ENCODE data around the gene GPR35.

GPR35 gene

DNA sequence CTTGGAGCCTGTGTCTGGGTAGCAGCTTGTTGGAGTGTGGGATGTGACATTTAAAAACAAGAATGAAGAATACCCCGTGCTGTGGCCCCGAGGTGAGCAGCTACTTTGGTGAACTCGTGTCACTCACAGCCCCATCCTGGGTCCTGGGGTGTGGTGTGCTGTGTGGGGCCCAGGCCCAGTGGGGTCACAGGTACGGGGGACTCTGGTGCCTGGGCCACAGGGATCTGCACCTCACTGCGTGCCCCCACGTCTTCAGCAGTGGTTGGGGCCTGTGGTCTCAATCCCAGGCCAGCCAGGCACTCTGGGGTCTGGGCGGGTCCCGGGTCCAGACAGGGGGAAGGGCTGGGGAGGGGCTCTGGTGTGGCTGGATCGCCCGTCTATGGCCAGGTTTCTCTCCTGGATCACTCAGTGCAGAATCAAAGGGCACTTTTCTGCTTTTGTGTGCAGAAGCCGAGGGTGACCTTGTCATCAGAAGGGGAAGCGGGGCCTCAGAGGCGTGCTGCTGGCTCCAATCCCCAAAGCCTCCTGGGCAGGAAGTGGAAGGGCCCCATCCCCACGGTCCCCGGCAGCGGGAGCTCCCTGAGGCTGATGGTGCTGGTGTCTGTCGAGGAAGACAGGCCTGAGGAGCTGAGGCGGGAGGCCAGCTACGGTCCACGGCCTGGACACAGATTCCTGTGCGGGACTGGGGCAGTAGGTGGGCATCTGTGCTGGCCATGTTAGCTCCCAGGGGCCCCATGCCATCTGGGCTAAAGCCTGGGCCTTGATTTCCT is 1.4 kb downstream of the GPR35 start:
- DNase-seq = peak; percentile 65

DNA sequence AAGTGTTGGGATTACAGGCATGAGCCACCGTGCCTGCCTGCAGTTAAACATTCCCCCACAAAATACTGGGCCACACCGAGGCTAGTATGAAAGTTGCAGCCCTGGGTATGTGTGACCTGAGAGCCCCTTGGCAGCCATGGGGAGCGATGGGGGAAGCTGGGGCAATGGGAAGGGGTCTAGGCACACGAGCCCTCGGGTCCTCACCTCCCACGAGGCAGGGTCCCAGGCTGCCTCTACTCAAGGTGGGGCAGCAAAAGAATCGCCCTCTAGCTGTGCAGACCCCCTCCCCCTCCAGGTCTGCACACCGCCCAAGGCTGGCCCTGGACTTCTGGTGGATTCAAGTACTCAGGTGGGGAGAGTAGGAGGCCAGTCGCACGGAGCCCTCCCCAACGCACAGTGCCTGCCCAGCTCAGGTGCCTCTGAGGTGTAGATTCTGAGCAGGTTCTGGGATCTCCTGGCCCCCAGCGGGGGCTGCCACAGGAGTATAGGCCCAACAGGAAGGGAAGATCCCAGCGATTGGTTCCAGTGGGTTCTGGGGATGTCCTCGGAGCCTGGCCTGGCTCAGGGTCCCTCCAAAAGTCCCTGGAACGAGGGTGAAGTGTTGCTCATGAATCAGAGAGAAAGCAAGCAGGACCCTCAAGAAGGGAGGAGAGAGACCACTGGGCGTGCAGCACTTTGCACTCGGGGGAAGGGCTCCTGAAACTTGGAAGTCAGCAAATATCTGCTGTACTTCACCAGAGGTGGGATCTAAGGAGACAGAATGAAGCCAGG is 2.6 kb downstream of the GPR35 start:
- no peak for DNase-seq

- DNase-seq = no peak
Measured at GRCh38 chr2:240628507-240628807, 3.2 kb downstream of the GPR35 start.

GRCh38 chr2:240628808-240629618 is 3.7 kb downstream of the GPR35 start:
- no peak for DNase-seq

- no peak for DNase-seq
Measured at GRCh38 chr2:240629619-240629967, 4.3 kb downstream of the GPR35 start.

DNA sequence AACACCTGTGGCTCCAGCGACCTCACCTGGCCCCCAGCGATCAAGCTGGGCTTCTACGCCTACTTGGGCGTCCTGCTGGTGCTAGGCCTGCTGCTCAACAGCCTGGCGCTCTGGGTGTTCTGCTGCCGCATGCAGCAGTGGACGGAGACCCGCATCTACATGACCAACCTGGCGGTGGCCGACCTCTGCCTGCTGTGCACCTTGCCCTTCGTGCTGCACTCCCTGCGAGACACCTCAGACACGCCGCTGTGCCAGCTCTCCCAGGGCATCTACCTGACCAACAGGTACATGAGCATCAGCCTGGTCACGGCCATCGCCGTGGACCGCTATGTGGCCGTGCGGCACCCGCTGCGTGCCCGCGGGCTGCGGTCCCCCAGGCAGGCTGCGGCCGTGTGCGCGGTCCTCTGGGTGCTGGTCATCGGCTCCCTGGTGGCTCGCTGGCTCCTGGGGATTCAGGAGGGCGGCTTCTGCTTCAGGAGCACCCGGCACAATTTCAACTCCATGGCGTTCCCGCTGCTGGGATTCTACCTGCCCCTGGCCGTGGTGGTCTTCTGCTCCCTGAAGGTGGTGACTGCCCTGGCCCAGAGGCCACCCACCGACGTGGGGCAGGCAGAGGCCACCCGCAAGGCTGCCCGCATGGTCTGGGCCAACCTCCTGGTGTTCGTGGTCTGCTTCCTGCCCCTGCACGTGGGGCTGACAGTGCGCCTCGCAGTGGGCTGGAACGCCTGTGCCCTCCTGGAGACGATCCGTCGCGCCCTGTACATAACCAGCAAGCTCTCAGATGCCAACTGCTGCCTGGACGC is 4.9 kb downstream of the GPR35 start:
- DNase-seq = no peak

- DNase-seq = no peak
Measured at GRCh38 chr2:240630771-240631547, 5.7 kb downstream of the GPR35 start.

- no peak for DNase-seq
Measured at GRCh38 chr2:240631548-240632305, 6.4 kb downstream of the GPR35 start.

DNA sequence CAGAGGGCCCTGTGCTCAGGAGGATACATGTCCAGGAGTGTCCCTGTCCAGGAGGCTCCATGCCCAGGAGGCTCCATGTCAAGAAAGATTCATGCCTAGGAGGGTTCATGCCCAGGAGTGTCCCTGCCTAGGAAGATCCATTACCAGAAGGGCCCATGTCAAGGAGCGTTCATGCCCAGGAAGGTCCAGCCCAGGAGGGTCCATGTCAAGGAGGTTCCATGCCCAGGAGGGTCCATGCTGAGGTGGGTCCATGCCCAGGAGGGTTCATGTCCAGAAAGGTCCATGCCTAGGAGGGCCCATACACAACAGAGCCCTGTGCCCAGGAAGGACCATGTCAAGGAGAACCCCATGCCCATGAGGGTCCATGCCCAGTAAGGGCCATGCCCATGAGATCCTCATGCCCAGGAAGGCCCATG is 7.0 kb downstream of the GPR35 start:
- no peak for DNase-seq

DNA sequence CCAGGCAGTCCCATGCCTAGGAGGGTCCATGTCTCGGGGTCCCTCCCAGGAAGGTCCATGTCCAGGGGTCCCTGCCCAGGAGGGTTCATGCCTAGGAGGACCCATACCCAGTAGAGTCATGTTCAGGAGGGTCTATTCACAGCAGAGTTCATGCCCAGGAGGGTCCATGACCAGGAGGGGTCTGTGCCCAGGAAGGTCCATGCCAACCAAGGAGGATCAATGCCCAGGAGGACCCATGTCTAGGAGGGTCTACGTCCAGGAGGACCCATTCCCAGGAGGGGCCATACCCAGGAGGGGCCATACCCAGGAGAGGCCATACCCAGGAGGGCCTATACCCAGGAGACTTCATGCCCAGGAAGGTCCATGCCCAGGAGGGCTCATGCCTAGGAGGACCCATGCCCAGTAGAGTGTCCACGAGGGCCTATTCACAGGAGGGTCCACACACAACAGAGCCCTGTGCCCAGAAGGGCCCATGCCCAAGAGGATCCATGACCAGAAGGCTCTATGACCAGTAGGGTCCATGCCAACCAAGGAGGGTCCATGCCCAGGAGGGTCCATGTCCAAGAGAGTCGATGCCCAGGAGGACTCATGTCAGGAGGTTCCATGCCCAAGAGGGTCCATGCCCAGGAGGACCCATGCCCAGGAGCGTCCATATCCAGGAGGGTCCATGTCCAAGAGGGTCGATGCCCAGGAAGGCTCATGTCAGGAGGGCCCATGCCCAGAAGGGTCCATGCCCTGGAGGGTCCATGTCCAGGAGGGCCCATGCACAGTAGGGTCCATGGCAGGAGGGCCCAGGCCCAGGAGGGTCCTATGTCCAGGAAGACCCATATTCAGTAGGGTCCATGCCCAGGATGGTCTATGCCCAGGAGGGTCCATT is 10.1 kb downstream of the GPR35 start:
- DNase-seq = no peak

- no peak for DNase-seq
Measured at GRCh38 chr2:240635998-240636547, 10.8 kb downstream of the GPR35 start.

DNA sequence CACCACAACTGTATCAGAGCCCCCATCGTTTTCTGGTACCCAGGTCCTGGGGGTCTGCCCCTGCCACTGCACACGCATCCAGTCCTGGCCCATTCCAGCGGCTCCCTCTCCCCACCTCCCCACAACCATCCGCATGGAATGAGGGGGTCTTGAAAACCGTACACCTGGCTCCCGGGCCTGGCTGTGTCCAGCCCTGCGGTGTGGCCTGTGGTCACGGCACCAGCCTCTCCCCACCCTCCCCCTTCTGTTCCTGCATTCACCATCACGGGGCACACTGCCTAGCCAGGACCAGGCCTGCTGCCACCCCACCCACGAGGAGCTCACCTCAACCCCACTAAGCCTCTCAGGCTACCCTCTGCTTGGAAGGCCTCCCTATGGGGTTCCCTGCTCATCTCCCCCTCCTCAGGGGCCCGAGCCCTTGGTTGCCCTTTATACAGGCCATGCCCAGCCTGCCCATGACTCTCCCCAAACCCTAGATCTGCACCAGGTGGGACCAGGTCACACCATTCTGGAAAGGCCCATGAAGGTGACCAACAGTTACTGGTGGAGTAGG is 11.4 kb downstream of the GPR35 start:
- DNase-seq = no peak

- no peak for DNase-seq
Measured at GRCh38 chr2:240637116-240637900, 12.0 kb downstream of the GPR35 start.

DNA sequence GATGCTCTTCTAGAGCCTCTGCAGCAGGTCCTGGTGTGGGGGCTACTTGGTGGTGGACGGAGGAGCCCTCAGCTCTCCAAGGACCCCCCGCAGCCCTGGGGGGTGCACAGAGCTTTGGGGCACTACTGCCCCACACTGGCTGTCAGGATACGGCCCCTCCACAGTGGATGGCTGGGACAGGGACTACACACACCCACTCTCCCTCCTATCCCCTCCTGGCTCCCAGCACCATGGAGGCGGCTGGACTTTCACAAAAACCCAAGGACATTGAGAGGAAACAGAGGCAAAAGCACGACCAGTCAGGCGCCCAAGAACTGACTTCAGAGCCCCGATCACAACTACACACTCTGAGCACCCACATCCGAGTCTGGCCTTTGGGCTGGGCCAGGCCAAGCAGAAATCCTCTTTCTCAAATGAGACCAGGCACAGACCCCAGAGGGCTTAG is 12.6 kb downstream of the GPR35 start:
- no peak for DNase-seq

DNA sequence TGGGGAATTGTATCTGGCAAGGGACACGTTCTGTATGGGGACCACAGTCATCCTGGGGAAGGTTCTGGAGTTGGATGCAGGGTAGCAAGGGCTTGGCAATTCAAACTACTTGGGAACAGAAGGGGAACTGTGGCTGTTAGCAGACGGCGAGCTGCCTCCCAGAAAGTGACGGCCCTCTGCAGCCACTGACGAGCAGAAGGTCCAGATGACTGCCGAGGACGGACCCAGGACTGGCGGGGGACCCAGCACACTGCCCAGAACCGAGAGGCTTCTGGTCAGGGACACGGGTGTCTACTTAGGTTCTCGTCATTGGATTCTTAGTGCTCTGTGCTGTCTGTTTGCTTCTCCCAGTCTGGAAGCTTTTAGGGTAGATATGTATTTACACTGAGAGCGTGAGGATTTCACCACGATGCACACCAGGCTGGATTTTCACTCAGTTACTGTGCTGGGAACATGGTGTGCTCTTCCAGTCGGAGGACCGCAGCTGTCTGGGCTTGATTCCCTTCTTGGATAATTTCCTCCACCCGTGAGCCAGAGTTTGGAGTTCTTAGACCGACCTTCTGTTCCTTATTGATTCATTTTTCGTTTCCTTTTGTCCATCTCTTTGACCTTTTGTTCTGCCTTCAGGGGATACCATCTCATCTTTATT is 13.4 kb downstream of the GPR35 start:
- DNase-seq = no peak

DNA sequence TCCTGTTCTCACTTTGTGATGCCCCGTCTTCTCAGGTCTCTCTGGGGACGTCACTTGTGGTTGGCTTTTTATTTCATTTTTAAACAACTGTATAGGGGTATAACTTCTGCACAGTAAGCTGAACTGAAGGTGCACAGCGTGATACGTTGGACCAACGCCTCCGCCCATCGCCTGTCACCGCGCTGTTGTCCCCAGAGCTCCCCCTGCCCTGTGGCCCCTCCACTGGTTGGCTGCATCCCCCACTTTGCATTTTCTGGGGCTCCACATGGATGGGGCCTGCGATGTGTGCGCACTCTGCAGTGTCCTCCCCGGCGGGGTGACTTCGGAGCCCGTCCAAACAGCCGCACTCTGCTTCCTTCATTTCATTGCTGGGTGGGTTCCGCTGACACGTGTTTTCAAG is 14.3 kb downstream of the GPR35 start:
- DNase-seq = no peak

DNA sequence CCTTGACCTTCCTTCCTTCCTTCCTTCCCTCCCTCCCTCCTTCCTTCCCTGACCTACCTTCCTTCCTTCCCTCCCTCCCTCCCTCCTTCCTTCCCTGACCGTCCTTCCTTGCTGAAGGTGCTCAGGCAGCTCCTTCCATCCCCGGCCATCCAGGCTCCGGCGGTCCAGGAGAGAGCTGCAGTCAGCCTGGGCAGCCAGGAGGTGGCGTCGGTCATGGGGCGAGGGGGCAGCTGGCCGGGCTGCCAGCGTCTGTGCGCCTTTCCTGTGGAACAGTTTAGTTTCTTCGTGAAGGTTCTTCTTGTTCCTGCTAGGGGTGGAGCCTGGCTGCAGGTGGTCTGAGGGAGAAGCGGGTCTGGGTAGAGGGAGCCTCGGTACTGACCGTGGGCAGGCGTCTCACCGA is 15.7 kb downstream of the GPR35 start:
- peak; percentile 54 for DNase-seq

All from inflammatory macrophage treated with lipopolysaccharide for 4 hours (primary cell).